ELF-1 (cell line): ENCODE measurements around the gene OGT.
"Not testable (repeated sequence)": the region's sequence is repeated elsewhere in the genome, so short reads cannot be mapped to it uniquely, and the experiment has no call there.

ENCODE experiments used
- DNase-seq: peaks from one replicate; pipeline ENCODE4 v3.0.0-alpha.2; 2016; ENCODE audit warnings: low read depth, low spot score

Gene OGT

GRCh38 chrX:71540801-71541200, 7.9 kb downstream of the OGT start:
- DNase-seq = no peak

GRCh38 chrX:71541210-71542022, 8.5 kb downstream of the OGT start:
- DNase-seq = no peak

- DNase-seq = no peak
Observed at GRCh38 chrX:71542411-71542810, 9.5 kb downstream of the OGT start.

GRCh38 chrX:71542825-71543224, 9.9 kb downstream of the OGT start:
- DNase-seq = no peak

GRCh38 chrX:71543316-71543715, 10.4 kb downstream of the OGT start:
- no peak for DNase-seq

GRCh38 chrX:71545364-71545763, 12.5 kb downstream of the OGT start:
- DNase-seq = no peak

GRCh38 chrX:71546879-71547278, 14.0 kb downstream of the OGT start:
- no peak for DNase-seq

- DNase-seq = peak; percentile 15
Observed at GRCh38 chrX:71547339-71547738, 14.4 kb downstream of the OGT start.

GRCh38 chrX:71549986-71550385, 17.1 kb downstream of the OGT start:
- no peak for DNase-seq

GRCh38 chrX:71550578-71550977, 17.7 kb downstream of the OGT start:
- no peak for DNase-seq

- DNase-seq = no peak
Observed at GRCh38 chrX:71556036-71556435, 23.1 kb downstream of the OGT start.

- DNase-seq = no peak
Observed at GRCh38 chrX:71558920-71559319, 26.0 kb downstream of the OGT start.

GRCh38 chrX:71559773-71560172, 26.9 kb downstream of the OGT start:
- not testable (repeated sequence) for DNase-seq

- no peak for DNase-seq
Observed at GRCh38 chrX:71563921-71564320, 31.0 kb downstream of the OGT start.

GRCh38 chrX:71565474-71566041, 32.7 kb downstream of the OGT start:
- no peak for DNase-seq

- DNase-seq = not testable (repeated sequence)
Observed at GRCh38 chrX:71571390-71571789, 38.5 kb downstream of the OGT start.

GRCh38 chrX:71573590-71573989, 40.7 kb downstream of the OGT start:
- no peak for DNase-seq

- DNase-seq = no peak
Observed at GRCh38 chrX:71577682-71578081, 44.8 kb downstream of the OGT start.

- DNase-seq = no peak
Observed at GRCh38 chrX:71578253-71579135, 45.6 kb downstream of the OGT start, which contains the start of gene GCNA. Gene GCNA, plus strand, starts transcription at chrX:71578437. Its CDS starts 2,385 bp downstream, at chrX:71580822.

- DNase-seq = peak; percentile 76
Observed at GRCh38 chrX:71579136-71579989, 46.5 kb downstream of the OGT start.

- no peak for DNase-seq
Observed at GRCh38 chrX:71579990-71580380, 47.1 kb downstream of the OGT start.
